BLaER1 treated with 17β-estradiol and CSF1 and Interleukin-3, amounts not matched to agents 10 nM and 100 nM (cell line): Measurements from ENCODE around the gene BAIAP3.
A peak's percentile ranks its signal among the peaks of the same experiment; 100 is the strongest.

Experiments used
- H3K27ac ChIP-seq, 11 experiments: shearing (Covaris generic); formaldehyde crosslinking; 2 replicates each; pipeline ENCODE4 v1.8.1; 2022
- H3K27me3 ChIP-seq, 11 experiments: shearing (Covaris generic); formaldehyde crosslinking; 2 replicates each; pipeline ENCODE4 v1.8.1; 2022
- H3K36me3 ChIP-seq, 11 experiments: shearing (Covaris generic); formaldehyde crosslinking; 2 replicates each; pipeline ENCODE4 v1.8.1; 2022
- H3K4me1 ChIP-seq, 10 experiments: shearing (Covaris generic); formaldehyde crosslinking; 2 replicates each; pipeline ENCODE4 v1.8.1; 2022
- H3K4me2 ChIP-seq, 11 experiments: shearing (Covaris generic); formaldehyde crosslinking; 2 replicates each; pipeline ENCODE4 v1.8.1; 2022
- H3K4me3 ChIP-seq, 10 experiments: shearing (Covaris generic); formaldehyde crosslinking; 2 replicates each; pipeline ENCODE4 v1.8.1; 2022
- H3K9ac ChIP-seq, 11 experiments: shearing (Covaris generic); formaldehyde crosslinking; 2 replicates each; pipeline ENCODE4 v1.8.1; 2022
- H3K9me3 ChIP-seq, 11 experiments: shearing (Covaris generic); formaldehyde crosslinking; replicated peaks in 1 of 11; 2 replicates each; pipeline ENCODE4 v1.8.1; 2022
- H4K20me1 ChIP-seq, 11 experiments: shearing (Covaris generic); formaldehyde crosslinking; 2 replicates each; pipeline ENCODE4 v1.8.1; 2022
- Cebpa-rat ChIP-seq, 11 experiments: shearing (Covaris generic); IDR thresholded peaks; 2 replicates each; pipeline ENCODE4 v1.8.1; 2022

Gene BAIAP3

DNA sequence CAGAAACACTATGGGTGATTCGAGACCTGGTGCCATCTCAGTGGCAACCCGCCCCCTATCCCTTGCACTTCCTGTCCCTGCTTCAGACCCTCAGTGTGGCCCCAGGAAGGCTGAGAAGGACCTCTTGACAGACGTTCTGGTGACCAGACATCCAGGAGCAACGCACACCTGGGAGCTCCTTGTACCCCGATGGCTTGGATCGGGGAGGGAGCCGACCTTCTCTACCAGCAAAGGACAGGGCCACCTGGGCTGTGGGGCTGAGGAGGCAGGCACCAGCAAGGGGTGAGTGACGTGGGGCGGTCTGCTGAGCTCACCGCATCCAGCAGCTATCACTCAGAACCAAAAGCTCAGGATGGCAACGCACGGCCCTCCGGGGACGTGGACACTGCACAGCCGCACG is 53.9 kb downstream of the BAIAP3 start:
- Histone ChIP-seq H4K20me1 (peaks cover 0 to 45% (median 30%) of the 10 kb centered on the region in 11 experiments; a peak in 12 of 22 replicates), H3K4me1 (peaks cover 0 to 58% (median 44%) of the 10 kb centered on the region in 10 experiments; a peak in 15 of 20 replicates), H3K9me3 (peaks cover 0 to 21% (median 0%) of the 10 kb centered on the region in 11 experiments; a peak in 8 of 22 replicates), H3K27me3 (no peaks in the 10 kb centered on the region), H3K36me3 (peaks cover 34 to 90% (median 68%) of the 10 kb centered on the region in 11 experiments), H3K4me3 (no peak overlapping the region), H3K4me2 (peak overlapping the region in 6 of 11 experiments; percentile 21 to 53 (median 33); a peak in 8 of 22 replicates), H3K27ac (no peak overlapping the region), H3K9ac (peak overlapping the region in 2 of 11 experiments; percentile 24 to 35; a peak in 2 of 22 replicates)
- no peak for TF ChIP-seq Cebpa-rat (IDR thresholded peaks at IDR 0.05)

DNA sequence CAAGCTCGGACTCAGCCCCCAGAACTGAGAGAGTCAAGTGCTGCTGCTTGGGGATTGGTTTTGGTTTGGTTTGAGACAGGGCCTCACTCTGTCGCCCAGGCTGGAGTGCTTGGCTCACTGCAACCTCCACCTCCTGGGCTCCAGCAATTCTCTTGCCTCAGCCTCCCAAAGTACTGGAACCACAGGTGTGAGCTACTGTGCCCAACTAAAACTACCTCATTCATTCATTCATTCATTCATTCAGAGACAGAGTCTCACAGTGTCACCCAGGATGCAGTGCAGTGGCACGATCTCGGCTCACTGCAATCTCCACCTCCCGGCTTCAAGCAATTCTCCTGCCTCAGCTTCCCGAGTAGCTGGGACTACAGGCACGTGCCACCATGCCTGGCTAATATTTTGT is 56.3 kb downstream of the BAIAP3 start:
- H3K9me3 ChIP-seq: peaks cover 0 to 21% (median 0%) of the 10 kb centered on the region in 11 experiments; a peak in 8 of 22 replicates
- no peak overlapping the region for H3K4me3 ChIP-seq
- H3K36me3 ChIP-seq: peaks cover 45 to 91% (median 70%) of the 10 kb centered on the region in 11 experiments
- no peak for TF ChIP-seq Cebpa-rat (IDR thresholded peaks at IDR 0.05)
- H3K9ac ChIP-seq: peak overlapping the region in 4 of 11 experiments; percentile 10 to 55 (median 32); a peak in 4 of 22 replicates
- H4K20me1 ChIP-seq: peaks cover 0 to 44% (median 30%) of the 10 kb centered on the region in 11 experiments; a peak in 12 of 22 replicates
- H3K4me2 ChIP-seq: peak overlapping the region in 8 of 11 experiments; percentile 26 to 66 (median 62); a peak in 16 of 22 replicates
- H3K27me3 ChIP-seq: no peaks in the 10 kb centered on the region
- H3K27ac ChIP-seq: peak overlapping the region in 2 of 11 experiments; percentile 53 to 73; a peak in 4 of 22 replicates
- peaks cover 0 to 79% (median 53%) of the 10 kb centered on the region in 10 experiments; a peak in 15 of 20 replicates for H3K4me1 ChIP-seq

DNA sequence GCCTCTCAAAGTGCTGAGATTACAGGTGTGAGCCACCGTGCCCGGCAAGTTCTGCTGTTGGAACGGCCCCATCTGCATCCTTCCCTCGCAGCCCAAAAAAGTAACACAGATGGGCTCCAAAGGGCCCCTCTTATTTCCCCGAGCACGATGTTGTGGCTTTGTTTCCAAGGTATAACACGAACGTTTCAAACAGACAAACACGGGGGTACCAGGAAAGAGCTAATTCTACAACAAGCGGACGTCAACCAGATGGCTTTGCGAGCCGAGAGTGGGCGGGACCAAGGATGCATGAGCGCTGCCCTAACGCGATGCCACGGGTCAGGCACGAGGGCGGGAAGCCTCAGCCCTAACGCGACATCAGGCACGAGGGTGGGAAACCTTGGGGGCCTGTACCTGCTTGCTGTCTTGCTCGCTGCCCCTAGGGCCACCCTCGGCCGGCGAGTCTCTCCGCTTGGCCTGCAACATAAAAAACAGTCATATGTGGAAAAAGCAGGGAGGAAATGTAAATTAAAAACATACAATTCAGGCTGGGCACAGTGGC is 56.9 kb downstream of the BAIAP3 start:
- H3K27me3 ChIP-seq: no peaks in the 10 kb centered on the region
- H3K4me3 ChIP-seq: no peak overlapping the region
- peaks cover 0 to 79% (median 53%) of the 10 kb centered on the region in 10 experiments; a peak in 15 of 20 replicates for H3K4me1 ChIP-seq
- H4K20me1 ChIP-seq: peaks cover 0 to 39% (median 28%) of the 10 kb centered on the region in 11 experiments; a peak in 12 of 22 replicates
- 0 out of 22 replicates have a peak overlapping the region, but pooled peaks of 1 of the 11 experiments have one; percentile 32 for H3K9ac ChIP-seq
- peaks cover 0 to 21% (median 0%) of the 10 kb centered on the region in 11 experiments; a peak in 8 of 22 replicates for H3K9me3 ChIP-seq
- peak overlapping the region in 9 of 11 experiments; percentile 26 to 66 (median 60); a peak in 17 of 22 replicates for H3K4me2 ChIP-seq
- H3K27ac ChIP-seq: peak overlapping the region in 5 of 11 experiments; percentile 33 to 73 (median 46); a peak in 7 of 22 replicates
- TF ChIP-seq Cebpa-rat (IDR thresholded peaks at IDR 0.05): no peak
- H3K36me3 ChIP-seq: peaks cover 43 to 88% (median 65%) of the 10 kb centered on the region in 11 experiments

DNA sequence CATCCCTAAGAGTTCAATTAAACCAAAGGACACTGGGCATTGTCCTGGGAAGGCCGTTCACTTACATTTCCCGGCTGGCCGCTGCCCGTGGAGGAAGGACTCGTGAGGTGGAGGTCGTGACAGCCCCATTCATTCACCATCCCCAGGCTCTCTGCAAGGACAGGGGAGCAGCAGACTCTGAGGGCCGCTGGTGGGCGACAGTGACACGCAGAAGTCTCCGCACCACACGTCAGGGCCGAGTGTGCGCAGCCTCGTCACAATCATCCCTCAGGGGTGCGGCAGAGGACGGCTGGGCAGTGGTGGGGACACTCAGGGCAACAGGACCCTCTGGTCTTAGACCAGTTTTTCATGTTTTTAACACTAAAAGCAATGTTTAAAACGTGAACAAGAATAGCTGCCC is 59.4 kb downstream of the BAIAP3 start:
- Histone ChIP-seq H3K36me3 (peaks cover 51 to 89% (median 72%) of the 10 kb centered on the region in 11 experiments), H3K4me2 (peak overlapping the region in 3 of 11 experiments; percentile 44 to 60 (median 46); a peak in 3 of 22 replicates), H3K4me3 (no peak overlapping the region), H3K27ac (no peak overlapping the region), H4K20me1 (peaks cover 0 to 26% (median 8%) of the 10 kb centered on the region in 11 experiments; a peak in 9 of 22 replicates), H3K27me3 (no peaks in the 10 kb centered on the region), H3K9ac (peak overlapping the region in 2 of 11 experiments; percentile 50 to 58; a peak in 1 of 22 replicates), H3K9me3 (peaks cover 0 to 21% (median 0%) of the 10 kb centered on the region in 11 experiments; a peak in 8 of 22 replicates), H3K4me1 (peaks cover 0 to 69% (median 42%) of the 10 kb centered on the region in 10 experiments; a peak in 15 of 20 replicates)
- no peak for TF ChIP-seq Cebpa-rat (IDR thresholded peaks at IDR 0.05)

DNA sequence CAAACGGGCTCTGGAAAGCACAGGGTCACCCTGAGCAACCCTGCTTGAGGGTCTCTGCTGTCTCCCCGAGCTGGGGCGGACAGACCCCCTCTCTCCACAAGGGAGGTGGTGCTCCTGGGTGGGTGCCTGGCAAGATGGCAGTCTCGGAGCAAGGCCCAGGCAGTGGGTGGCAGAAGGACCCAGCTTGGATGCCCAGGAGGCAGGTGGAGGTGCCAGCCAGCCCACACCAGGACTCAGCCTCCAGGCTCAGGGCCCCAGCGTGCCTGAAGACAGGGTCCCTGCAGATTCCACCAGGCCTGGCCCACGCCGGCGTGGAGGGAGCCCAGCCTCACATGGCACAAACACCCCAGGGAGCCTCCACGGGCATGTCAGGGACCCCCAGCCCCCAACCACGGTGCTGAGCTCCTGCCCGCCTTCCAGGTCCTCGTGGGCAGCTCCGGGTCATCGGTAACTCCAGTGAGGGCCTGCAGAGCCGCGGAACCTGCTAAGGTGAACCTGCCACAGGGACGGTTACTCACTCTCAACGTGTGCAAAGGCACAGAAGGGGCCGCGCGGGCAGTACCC is 60.2 kb downstream of the BAIAP3 start:
- peaks cover 0 to 24% (median 4%) of the 10 kb centered on the region in 11 experiments; a peak in 12 of 22 replicates for H4K20me1 ChIP-seq
- H3K9me3 ChIP-seq: peaks cover 0 to 21% (median 0%) of the 10 kb centered on the region in 11 experiments; a peak in 8 of 22 replicates
- TF ChIP-seq Cebpa-rat (IDR thresholded peaks at IDR 0.05): no peak
- H3K36me3 ChIP-seq: peaks cover 58 to 89% (median 73%) of the 10 kb centered on the region in 11 experiments
- peak overlapping the region in 6 of 11 experiments; percentile 20 to 60 (median 42); a peak in 11 of 22 replicates for H3K4me2 ChIP-seq
- H3K9ac ChIP-seq: peak overlapping the region in 5 of 11 experiments; percentile 11 to 58 (median 41); a peak in 5 of 22 replicates
- no peak overlapping the region for H3K27ac ChIP-seq
- no peaks in the 10 kb centered on the region for H3K27me3 ChIP-seq
- peaks cover 0 to 66% (median 39%) of the 10 kb centered on the region in 10 experiments; a peak in 15 of 20 replicates for H3K4me1 ChIP-seq
- H3K4me3 ChIP-seq: no peak overlapping the region

DNA sequence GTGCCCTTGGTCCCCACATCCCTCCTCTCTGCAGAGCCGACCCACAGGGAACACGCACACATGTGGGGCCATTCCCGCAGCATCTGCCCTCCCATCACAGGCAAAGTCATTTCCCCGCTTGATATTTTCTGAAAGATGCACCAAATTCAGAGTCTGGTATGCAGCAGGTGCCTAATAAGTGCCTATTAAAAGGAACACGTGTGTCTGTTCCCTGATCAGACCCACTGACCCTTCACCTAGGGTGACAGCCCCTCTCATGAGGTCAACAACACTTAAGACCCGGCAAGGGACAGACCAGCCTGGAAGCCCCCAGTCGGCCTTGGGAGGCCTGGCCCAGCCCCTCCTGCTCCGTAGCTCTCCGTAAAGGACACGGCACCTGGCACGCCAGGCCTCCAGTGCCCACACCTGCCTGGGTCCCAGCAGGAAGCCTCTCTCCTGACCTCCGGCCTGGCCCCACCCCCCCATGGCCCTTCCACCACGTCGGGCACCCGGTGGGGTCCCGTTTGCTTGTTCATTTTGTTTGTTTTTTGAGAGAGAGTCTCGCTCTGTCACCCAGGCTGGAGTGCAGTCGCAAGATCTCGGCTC is 61.0 kb downstream of the BAIAP3 start:
- Histone ChIP-seq H3K4me1 (peaks cover 0 to 67% (median 42%) of the 10 kb centered on the region in 10 experiments; a peak in 15 of 20 replicates), H3K36me3 (peaks cover 62 to 91% (median 76%) of the 10 kb centered on the region in 11 experiments)
- no peak for TF ChIP-seq Cebpa-rat (IDR thresholded peaks at IDR 0.05)

DNA sequence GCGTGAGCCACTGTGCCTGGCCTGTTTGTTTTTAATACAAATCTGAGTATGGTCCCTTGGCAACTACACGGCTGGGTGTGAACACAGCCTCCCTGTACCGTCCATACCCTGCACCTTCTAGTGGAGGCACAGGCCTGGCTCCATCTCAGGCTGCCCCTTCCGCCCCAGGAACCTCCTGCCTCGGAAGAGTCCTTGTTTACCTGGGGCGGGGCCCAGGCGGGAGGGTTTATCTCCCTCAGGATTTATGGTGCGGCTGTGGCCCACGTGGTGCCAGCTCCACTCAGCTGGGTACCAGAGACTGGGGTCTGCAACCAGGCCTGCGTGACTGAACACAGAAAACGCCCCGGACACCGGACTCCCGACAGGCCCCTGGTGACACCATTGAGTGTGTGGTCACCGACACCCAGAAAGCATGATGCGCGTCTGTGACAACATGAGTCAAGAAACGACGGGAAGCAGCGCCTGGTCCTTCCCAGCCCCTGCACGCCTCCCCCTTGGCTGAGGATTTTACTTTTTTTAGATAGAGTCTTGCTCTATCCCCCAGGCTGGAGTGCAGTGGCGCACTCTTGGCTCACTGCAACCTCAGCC is 62.1 kb downstream of the BAIAP3 start:
- H3K9ac ChIP-seq: no peak overlapping the region
- no peak overlapping the region for H3K4me2 ChIP-seq
- H3K4me1 ChIP-seq: peaks cover 0 to 56% (median 31%) of the 10 kb centered on the region in 10 experiments; a peak in 15 of 20 replicates
- peaks cover 0 to 17% (median 0%) of the 10 kb centered on the region in 11 experiments; a peak in 8 of 22 replicates for H3K9me3 ChIP-seq
- TF ChIP-seq Cebpa-rat (IDR thresholded peaks at IDR 0.05): no peak
- H3K4me3 ChIP-seq: no peak overlapping the region
- no peaks in the 10 kb centered on the region for H3K27me3 ChIP-seq
- peaks cover 62 to 93% (median 78%) of the 10 kb centered on the region in 11 experiments for H3K36me3 ChIP-seq
- peaks cover 0 to 37% (median 8%) of the 10 kb centered on the region in 11 experiments; a peak in 13 of 22 replicates for H4K20me1 ChIP-seq
- no peak overlapping the region for H3K27ac ChIP-seq

More for the DNA sequence above, 61.0 kb downstream of the BAIAP3 start:
- Histone ChIP-seq H4K20me1 (peaks cover 0 to 31% (median 8%) of the 10 kb centered on the region in 11 experiments; a peak in 13 of 22 replicates), H3K9ac (no peak overlapping the region), H3K4me3 (no peak overlapping the region), H3K4me2 (no peak overlapping the region), H3K27ac (no peak overlapping the region), H3K27me3 (no peaks in the 10 kb centered on the region), H3K9me3 (peaks cover 0 to 21% (median 0%) of the 10 kb centered on the region in 11 experiments; a peak in 8 of 22 replicates)

DNA sequence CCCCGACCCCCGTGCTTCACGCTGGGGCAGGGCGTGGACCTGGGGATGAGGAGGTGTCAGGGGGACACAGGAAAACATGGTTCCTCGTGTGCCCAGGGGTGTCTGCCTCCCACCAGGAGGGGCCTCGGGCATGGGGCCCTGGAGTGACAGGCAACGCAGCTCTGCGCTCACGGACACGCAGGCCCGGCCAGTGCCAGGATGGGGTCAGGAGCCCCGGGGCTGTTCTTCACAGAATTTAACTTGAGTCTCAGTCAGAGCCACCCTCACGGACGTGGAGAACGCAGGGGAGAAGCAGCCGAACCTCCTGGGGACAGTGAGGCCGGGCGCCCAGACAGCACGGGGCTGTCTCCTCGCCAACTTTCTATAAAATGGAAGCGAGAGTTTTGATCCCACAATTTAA is 64.3 kb downstream of the BAIAP3 start:
- H3K4me1 ChIP-seq: peaks cover 0 to 33% (median 20%) of the 10 kb centered on the region in 10 experiments; a peak in 13 of 20 replicates

More for the DNA sequence above, 64.3 kb downstream of the BAIAP3 start:
- H3K4me2 ChIP-seq: no peak overlapping the region
- no peak overlapping the region for H3K27ac ChIP-seq
- no peaks in the 10 kb centered on the region for H3K9me3 ChIP-seq
- H3K27me3 ChIP-seq: no peaks in the 10 kb centered on the region
- peaks cover 68 to 93% (median 82%) of the 10 kb centered on the region in 11 experiments for H3K36me3 ChIP-seq
- H3K4me3 ChIP-seq: no peak overlapping the region
- no peak for TF ChIP-seq Cebpa-rat (IDR thresholded peaks at IDR 0.05)
- no peak overlapping the region for H3K9ac ChIP-seq
- H4K20me1 ChIP-seq: peaks cover 3 to 53% (median 22%) of the 10 kb centered on the region in 11 experiments; a peak in 14 of 22 replicates
